GM18951 (cell line): Measurements from ENCODE around the gene FHL3.
"Not testable (repeated sequence)": the region's sequence is repeated elsewhere in the genome, so short reads cannot be mapped to it uniquely, and the experiment has no call there.

ENCODE experiments used
- POLR2A ChIP-seq: IDR thresholded peaks from 4 replicates; pipeline ENCODE4 v1.6.1; 2011; ENCODE audit warnings: mild to moderate bottlenecking; ENCODE audit not compliant: insufficient read length, insufficient read depth; ENCODE audit errors: extremely low read depth
- in situ Hi-C: fragments of 300-500 bp; cut with MboI; formaldehyde crosslinking; loops from one replicate; pipeline ENCODE4 v1.12.0; 2022; ENCODE audit warnings: low sequenced_read_pairs, mixed read lengths, inconsistent platforms; ENCODE audit not compliant: unreplicated experiment

FHL3 gene

DNA sequence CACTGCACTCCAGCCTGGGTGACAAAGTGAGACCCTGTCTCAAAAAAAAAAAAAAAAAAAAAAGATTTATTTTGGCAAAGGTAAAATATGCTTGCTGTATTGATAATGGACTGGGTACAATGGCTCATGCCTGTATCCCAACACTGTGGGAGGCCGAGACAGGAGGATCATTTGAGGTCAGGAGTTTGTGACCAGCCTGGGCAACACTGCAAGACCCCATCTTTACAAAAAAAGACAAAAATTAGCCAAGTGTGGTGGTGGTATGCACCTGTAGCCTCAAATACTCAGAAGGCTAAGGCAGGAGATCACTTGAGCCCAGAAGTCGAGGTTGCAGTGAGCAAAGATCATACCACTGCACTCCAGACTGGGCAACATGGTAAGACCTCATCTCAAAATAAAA is 21.8 kb downstream of the FHL3 start:
- no peak for TF ChIP-seq POLR2A
- in situ Hi-C loops = loop anchor here (25.0 kb wide), 1 partner anchor 396 kb away; the partner anchor contains the start of gene GNL2

DNA sequence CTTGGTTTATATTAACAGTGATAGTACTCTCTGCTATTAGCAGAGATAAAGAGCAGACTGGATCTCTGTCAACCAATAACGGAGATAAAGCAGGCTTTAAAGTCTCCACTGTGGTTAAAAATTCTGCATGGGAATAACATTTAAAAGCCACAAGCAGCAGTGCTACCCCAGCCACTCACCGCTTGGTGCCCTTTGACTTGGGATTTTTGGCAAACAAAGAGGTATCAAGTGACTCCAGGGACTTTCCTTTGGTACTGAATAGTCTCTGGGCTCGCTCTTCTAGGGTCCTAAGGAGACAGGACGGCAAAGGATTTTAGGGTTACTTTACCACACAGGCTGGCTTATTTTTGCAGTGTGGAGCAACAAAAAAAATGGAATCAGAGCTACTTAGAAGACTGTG is 26.8 kb downstream of the FHL3 start:
- in situ Hi-C loops = loop anchor here (25.0 kb wide), 1 partner anchor 391 kb away; the partner anchor contains the start of gene GNL2

DNA sequence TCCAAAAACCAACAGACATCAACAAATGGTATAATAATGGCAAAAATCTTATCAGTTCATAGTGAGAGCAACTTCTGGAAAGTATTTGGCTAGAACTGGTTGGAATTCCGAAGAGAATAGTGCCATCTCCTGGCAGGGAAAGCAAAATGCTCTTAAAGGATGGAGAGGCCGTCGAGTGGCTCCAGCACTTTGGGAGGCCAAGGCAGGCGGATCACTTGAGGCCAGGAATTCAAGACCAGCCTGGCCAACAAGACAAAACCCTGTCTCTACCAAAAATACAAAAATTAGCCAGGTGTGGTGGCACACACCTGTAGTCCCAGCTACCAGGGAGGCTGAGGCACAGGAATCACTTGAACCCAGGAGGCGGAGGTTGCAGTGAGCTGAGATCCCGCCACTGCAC is 30.2 kb downstream of the FHL3 start:
- in situ Hi-C loops = loop anchor here (25.0 kb wide), 1 partner anchor 388 kb away; the partner anchor contains the start of gene GNL2

More for the DNA sequence above, 26.8 kb downstream of the FHL3 start:
- no peak for TF ChIP-seq POLR2A

DNA sequence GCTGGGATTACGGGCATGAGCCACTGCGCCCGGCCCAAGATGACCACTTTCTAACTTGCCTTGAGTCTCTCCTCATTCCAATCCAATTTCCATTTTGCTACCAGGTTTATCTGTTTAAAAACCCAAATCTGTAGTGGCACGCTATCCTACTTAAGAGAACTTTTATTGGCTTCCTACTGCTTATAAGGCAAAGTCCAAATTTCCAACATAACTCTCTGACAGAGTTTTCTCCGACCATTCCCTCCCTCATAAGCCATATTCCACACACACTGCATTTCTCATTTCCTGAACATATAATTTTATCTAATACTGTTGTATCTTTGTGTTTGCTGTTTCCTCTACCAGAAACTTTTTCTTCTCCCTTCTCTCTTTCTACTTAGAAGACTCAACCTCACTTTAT is 30.7 kb downstream of the FHL3 start:
- in situ Hi-C loops = no loop called here
- no peak for TF ChIP-seq POLR2A

DNA sequence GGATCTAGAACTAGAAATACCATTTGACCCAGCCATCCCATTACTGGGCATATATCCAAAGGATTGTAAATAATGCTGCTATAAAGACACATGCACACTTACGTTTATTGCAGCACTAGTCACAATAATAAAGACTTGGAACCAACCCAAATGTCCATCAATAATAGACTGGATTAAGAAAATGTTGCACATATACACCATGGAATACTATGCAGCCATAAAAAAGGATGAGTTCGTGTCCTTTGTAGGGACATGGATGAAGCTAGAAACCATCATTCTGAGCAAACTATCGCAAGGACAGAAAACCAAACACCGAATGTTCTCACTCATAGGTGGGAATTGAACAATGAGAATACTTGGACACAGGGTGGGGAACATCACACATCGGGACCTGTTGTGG is 31.6 kb downstream of the FHL3 start:
- in situ Hi-C loops = not testable (repeated sequence)

DNA sequence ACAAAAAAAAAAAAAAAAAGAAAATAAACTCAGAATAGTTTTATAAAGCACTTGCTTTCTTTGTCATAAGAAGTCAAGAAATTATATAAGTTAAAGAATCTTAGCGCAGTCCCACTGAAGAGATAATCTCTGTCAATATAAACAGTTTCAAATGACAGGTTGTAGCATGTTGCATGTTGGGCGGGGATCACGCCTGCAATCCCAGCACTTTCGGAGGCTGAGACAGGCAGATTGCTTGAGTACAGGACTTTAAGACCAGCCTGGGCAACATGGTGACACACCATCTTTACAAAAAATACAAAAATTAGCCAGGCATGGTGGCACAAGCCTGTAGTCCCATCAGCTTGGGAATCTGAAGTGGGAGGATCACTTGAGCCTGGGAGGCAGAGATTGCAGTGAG is 40.0 kb downstream of the FHL3 start:
- in situ Hi-C loops = no loop called here
- TF ChIP-seq POLR2A = no peak

DNA sequence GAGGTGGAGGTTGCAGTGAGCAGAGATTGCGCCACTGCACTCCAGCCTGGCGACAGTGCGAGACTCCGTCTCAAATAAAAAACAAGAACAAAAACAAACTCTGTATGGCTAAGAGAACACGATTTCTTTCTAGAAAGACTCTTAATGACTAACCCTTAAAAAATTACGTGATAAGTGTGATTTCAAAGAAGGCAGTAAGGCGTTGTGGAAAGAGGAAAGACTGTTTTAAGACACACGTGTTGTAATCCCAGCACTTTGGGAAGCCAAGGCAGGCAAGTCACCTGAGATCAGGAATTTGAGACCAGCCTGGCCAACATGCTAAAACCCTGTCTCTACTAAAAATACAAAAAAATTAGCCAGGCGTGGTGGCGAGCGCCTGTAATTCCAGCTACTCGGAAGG is 41.2 kb downstream of the FHL3 start:
- in situ Hi-C loops = not testable (repeated sequence)

DNA sequence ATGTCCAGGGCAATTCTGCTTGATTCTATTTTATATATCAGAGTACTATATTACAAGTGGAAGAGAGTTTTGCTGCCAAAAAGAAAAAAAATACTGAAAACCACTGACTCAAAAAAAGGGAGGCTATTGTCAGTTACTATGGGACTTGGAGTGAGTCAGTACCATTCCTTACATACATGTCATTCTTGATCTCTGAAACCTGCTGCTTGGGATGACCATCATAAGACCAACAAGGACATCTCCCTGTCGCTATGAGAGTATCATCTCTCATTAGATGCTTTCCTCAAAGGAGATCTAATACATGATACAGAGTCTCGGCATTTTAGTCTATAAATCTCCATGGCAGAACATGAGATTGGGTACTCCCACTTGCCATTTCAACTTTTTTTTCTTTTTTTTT is 46.6 kb downstream of the FHL3 start:
- in situ Hi-C loops = no loop called here
- no peak for TF ChIP-seq POLR2A

DNA sequence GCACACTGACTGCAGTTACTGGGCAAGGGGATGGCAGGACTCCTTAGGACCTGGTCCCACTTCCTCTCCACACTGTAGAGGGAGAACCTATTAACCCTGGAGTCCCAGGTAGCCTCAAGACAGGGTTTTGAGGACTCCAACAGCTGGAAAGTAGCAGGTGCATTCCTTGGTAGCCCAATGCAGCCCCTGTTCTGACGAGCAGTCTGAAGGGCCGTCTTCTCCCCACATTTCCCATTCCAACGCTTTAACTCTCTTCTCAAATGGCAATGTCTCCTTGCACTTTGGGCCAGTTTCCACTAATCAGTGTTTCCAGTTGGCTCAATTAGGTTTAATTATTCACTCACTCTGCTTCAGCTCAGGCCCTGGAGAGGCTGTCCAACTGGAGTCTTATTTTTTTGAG is 49.6 kb downstream of the FHL3 start:
- in situ Hi-C loops = no loop called here
- no peak for TF ChIP-seq POLR2A

DNA sequence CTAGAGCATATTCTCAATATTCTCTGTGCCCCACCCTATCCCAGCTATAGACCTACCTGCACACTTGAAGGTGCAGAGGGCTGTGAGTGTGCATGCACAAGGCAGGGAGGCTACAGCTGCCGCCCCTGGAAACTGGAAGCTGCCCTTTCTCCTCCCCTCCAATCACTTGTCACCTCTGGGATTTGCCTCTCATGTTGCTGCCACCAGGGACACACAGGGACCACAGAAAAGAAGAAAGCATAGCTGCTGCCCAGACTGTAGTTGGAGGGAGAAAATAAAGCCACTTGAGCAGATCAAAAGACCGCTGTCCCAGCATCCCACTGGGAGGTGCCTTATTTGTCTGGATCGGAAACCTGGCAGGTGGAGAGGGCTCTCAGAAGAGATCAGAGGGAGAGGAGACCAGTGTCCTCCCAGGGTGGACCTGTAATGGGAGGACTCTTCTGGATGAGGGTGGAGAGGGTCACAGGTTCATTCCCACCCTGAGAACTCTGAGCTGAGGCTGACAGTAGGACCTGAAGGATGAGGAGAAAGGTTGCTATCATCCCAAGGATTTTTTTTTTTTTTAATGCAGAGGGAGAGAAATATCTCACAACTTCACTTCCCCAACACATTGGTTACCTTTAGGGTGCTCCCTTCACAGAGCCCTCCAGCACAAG is 50.9 kb downstream of the FHL3 start:
- in situ Hi-C loops = no loop called here
- TF ChIP-seq POLR2A = no peak

DNA sequence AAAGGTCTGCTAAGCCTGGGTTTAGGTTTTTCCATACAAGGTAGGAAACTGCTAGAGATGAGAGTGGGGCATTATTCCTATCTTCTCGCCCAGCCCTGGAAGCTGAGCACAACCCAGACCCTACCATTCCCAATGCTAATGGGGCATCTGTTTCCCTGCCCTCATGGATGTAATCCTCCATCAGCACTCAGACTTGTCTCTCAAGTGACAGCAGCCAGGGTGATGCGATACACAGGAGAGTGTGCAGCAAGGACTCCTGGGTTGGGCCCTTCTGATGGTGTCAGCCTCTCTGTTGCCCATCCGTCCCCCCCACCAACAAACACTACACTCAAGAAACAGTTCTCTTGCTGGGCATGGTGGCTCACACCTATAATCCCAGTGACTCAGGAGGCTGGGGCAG is 52.6 kb downstream of the FHL3 start:
- in situ Hi-C loops = no loop called here
- no peak for TF ChIP-seq POLR2A

DNA sequence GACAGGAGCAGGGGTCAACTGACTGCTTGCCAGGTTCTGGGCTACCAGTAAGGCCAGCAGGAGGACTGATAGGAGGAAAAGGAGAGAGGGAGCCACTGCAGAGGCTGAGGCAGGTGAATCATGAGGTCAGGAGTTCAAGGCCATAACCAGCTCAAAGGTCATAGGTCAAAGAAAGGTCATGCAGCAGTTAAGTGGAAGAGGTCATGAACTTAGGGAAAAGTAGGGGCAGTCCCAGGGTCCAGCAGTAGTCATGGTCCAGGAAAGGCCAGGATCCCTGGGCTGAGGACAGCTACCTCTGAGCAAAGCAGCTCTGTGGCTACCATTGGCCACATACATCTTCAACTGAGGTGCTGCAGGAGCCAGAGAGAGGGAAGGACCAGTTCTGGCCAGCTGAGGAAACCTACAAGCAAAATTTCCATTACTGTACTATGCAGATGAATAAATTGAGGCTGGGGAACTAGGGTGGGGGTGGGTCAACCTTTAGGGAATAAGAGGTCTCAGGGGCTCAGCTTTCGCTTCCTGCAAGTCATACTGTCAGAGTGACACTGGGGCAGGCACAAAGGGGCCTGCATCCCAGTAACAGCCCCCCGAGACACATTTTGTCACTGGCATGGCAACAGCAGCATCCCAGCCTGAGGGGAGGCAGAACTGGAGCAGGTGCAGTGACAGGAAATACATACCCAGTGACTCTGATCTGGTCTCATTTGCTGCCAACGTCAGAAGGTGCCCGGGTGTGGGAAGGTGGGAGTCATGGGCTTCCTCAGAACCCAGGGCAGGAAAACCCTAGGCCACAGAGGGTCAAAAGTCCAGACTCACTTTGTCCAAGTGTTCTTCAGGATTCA is 53.3 kb downstream of the FHL3 start:
- in situ Hi-C loops = no loop called here

DNA sequence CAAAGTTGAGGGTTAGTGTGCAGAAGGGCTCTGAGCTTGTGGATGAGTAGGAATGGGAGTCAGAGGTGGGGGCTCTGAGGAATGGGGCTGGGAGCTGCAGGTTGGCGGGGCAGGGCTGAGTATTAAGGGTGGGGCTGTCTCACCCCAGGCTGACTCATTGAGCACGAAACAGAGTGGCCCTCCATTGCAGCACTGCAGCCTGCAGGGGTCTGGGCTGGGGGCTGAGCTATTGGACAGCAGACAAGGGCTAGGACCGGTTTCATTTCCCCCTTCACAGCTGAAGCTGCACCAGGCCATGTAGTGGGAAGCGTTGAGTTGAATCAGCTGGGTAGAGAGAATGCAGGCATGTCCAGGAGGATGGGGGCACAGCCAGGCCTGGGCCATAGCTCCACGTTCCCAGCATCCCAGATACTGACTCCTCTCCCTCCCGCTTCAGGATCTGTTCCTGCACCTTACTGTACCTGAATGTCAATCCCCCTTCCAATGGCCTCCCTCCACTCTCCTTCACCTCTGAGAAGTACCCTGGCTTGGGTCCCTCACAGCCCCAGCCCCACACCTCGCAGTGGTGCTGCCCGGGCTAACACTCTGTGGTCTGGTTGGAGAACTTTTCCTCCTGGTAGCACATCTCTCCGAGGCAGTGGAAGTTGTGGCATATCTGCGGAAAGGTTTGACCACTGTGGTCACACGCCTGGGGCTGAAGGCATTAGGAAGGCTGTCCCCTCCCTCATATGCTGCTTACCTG is 54.1 kb downstream of the FHL3 start:
- no peak for TF ChIP-seq POLR2A
- in situ Hi-C loops = no loop called here

More for the DNA sequence above, 53.3 kb downstream of the FHL3 start:
- TF ChIP-seq POLR2A = no peak
